Fibroblast of lung (primary cell): ENCODE measurements around the gene FAM20C. TPM values are rescaled to one million over a fixed set of nuclear protein-coding genes. Genes with fewer than 3 reads are reported as not detected.

Experiments used
- DNase-seq, 2 donors: peaks; one replicate each; pipeline versions ENCODE4 v3.0.0 to v3.0.0-alpha.2; 2010; ENCODE audit warnings: low read depth in 2 of 2
- H2AFZ ChIP-seq: 2 replicates; pipeline ENCODE4 v1.5.1; 2012; ENCODE audit warnings: low read length, control low read depth, inconsistent platforms
- H3K27ac ChIP-seq: 2 replicates; pipeline ENCODE4 v1.5.1; 2011; ENCODE audit warnings: low read length, control low read depth; ENCODE audit not compliant: insufficient read depth
- H3K27me3 ChIP-seq: 2 replicates; pipeline ENCODE4 v1.5.1; 2011; ENCODE audit warnings: mild to moderate bottlenecking, low read length; ENCODE audit not compliant: control insufficient read depth, insufficient read depth
- H3K36me3 ChIP-seq: 2 replicates; pipeline ENCODE4 v1.5.1; 2011; ENCODE audit warnings: low read length; ENCODE audit not compliant: control insufficient read depth, insufficient read depth
- H3K4me1 ChIP-seq: 2 replicates; pipeline ENCODE4 v1.5.1; 2011; ENCODE audit warnings: low read length; ENCODE audit not compliant: control insufficient read depth, insufficient read depth; ENCODE audit errors: extremely low read depth
- H3K4me2 ChIP-seq: 2 replicates; pipeline ENCODE4 v1.5.1; 2011; ENCODE audit warnings: low read length, control low read depth; ENCODE audit not compliant: insufficient read depth; ENCODE audit errors: extremely low read depth
- H3K4me3 ChIP-seq, 4 experiments: fragments of 200-600 bp in 1 of 4; sonication (generic) in 1 of 4; replicated peaks in 1 of 4; 2 replicates each; pipeline ENCODE4 v1.5.1; 2011 to 2016; ENCODE audit warnings: low read length in 4 of 4, low read depth in 3 of 4, mild to moderate bottlenecking in 3 of 4, control low read depth in 2 of 4, inconsistent platforms in 1 of 4, mixed read lengths in 1 of 4; ENCODE audit not compliant: insufficient read depth in 1 of 4; ENCODE audit errors: control extremely low read depth in 1 of 4
- H3K79me2 ChIP-seq: 2 replicates; pipeline ENCODE4 v1.5.1; 2012; ENCODE audit warnings: mild to moderate bottlenecking, low read length, inconsistent platforms; ENCODE audit not compliant: control insufficient read depth, insufficient read depth
- H3K9ac ChIP-seq: 2 replicates; pipeline ENCODE4 v1.5.1; 2011; ENCODE audit warnings: mild to moderate bottlenecking, low read length, control low read depth; ENCODE audit not compliant: insufficient read depth
- H3K9me3 ChIP-seq: 2 replicates; pipeline ENCODE4 v1.5.1; 2012; ENCODE audit warnings: low read depth, low read length; ENCODE audit not compliant: control insufficient read depth, insufficient read depth
- H4K20me1 ChIP-seq: 2 replicates; pipeline ENCODE4 v1.5.1; 2011; ENCODE audit warnings: low read length; ENCODE audit not compliant: control insufficient read depth, insufficient read depth; ENCODE audit errors: extremely low read depth
- EZH2 ChIP-seq: IDR thresholded peaks from 2 replicates; pipeline ENCODE4 v1.5.1; 2012; ENCODE audit warnings: low read length, control low read depth, mild to moderate bottlenecking; ENCODE audit errors: missing control alignments
- polyA plus RNA-seq, 2 donors: library from polyadenylated mRNA; depleted of rRNA in 1 of 2; stranded (reverse) in 1 of 2; unstranded in 1 of 2; fragments of >200 nt; gene quantifications; 2 replicates each; pipeline ENCODE4 v1.2.1, GENCODE V29; 2011 to 2012; ENCODE audit warnings: missing spikeins in 1 of 2
- total RNA-seq: library from RNA; depleted of rRNA; stranded (reverse); fragments of >200 nt; gene quantifications from 2 replicates; pipeline ENCODE4 v1.2.1, GENCODE V29; 2014
- TF ChIP-seq, protein P1 (sequence below), 2 donors: IDR thresholded peaks in 1 of 2; conservative IDR thresholded peaks in 1 of 2; 1 replicate in 1 of 2; 2 replicates in 1 of 2; pipeline ENCODE4 v1.5.1; 2011 to 2012; ENCODE audit warnings: low read length in 2 of 2, control low read depth in 1 of 2, inconsistent platforms in 1 of 2, low read depth in 1 of 2, mild to moderate bottlenecking in 1 of 2

Gene FAM20C
- total and polyA plus RNA-seq, 2 donors (not counting 1 experiment from before 2014, with no cell fraction given): 31.8 to 70.7 TPM

DNA sequence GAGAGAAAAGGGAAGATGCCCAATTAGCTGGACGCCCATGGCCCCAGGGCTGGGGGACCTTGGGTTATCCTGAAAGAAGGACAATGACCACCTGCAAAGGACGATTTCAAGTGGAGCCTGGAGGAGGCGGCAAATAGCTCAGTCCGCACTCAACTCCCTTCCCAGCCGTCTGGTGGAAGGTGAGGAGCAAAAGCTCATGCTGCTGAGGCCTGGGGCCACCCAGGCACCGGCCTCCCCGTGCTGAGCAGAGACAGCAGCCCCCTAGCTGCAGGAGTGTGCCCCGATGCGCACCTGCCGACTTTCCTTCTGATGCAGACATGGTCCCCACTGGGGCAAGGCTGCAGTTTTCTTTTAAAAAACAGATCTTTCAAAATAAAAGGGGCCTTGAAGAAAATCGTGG, 7.9 kb downstream of the FAM20C start:
- Histone ChIP-seq H3K27me3 (no peaks in the 10 kb centered on the region), H3K79me2 (peaks cover 54% of the 10 kb centered on the region), H4K20me1 (peaks cover 4% of the 10 kb centered on the region), H3K27ac (no peak overlapping the region), H3K4me1 (peaks cover 7% of the 10 kb centered on the region), H3K9ac (no peak overlapping the region), H3K36me3 (peaks cover 62% of the 10 kb centered on the region), H3K4me2 (no peak overlapping the region), H3K4me3 (no peak overlapping the region), H3K9me3 (no peaks in the 10 kb centered on the region), H2AFZ (no peak overlapping the region)
- TF ChIP-seq, protein P1, sequence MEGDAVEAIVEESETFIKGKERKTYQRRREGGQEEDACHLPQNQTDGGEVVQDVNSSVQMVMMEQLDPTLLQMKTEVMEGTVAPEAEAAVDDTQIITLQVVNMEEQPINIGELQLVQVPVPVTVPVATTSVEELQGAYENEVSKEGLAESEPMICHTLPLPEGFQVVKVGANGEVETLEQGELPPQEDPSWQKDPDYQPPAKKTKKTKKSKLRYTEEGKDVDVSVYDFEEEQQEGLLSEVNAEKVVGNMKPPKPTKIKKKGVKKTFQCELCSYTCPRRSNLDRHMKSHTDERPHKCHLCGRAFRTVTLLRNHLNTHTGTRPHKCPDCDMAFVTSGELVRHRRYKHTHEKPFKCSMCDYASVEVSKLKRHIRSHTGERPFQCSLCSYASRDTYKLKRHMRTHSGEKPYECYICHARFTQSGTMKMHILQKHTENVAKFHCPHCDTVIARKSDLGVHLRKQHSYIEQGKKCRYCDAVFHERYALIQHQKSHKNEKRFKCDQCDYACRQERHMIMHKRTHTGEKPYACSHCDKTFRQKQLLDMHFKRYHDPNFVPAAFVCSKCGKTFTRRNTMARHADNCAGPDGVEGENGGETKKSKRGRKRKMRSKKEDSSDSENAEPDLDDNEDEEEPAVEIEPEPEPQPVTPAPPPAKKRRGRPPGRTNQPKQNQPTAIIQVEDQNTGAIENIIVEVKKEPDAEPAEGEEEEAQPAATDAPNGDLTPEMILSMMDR (conservative IDR thresholded peaks at IDR 0.05 in 1 of 2, IDR thresholded peaks at IDR 0.05 in 1 of 2; ENCODE audit: low read depth in 1 of 2, low read length in 2 of 2): no peak
- no peak for TF ChIP-seq EZH2
- no peak for DNase-seq

DNA sequence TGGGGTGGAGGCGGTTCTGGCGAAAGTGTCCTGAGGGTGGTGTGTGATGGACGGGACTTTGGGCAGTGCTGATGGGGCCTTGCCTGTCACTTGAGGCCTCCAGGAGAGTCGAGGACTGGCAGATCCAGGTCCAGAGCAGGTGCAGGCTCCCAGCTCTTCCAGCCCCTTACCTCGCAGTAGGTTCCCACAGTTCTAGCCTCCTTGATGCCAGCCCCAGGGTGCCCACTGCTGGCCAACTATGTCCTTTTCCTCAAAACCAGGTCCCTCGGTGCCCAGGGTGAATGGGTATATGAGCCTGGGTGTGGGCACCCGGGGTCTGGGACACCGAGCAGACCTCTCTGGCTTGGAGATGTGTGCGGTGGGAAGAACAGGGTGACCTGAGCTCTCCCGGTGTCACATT, 8.3 kb downstream of the FAM20C start:
- Histone ChIP-seq H3K9me3 (no peaks in the 10 kb centered on the region), H3K79me2 (peaks cover 50% of the 10 kb centered on the region), H2AFZ (no peak overlapping the region), H3K27ac (no peak overlapping the region), H3K4me2 (no peak overlapping the region), H4K20me1 (peaks cover 2% of the 10 kb centered on the region), H3K27me3 (no peaks in the 10 kb centered on the region), H3K9ac (no peak overlapping the region), H3K4me3 (no peak overlapping the region), H3K4me1 (peaks cover 4% of the 10 kb centered on the region), H3K36me3 (peaks cover 60% of the 10 kb centered on the region)
- TF ChIP-seq, protein P1 (conservative IDR thresholded peaks at IDR 0.05 in 1 of 2, IDR thresholded peaks at IDR 0.05 in 1 of 2; ENCODE audit: low read depth in 1 of 2, low read length in 2 of 2): no peak
- no peak for TF ChIP-seq EZH2
- DNase-seq: no peak

DNA sequence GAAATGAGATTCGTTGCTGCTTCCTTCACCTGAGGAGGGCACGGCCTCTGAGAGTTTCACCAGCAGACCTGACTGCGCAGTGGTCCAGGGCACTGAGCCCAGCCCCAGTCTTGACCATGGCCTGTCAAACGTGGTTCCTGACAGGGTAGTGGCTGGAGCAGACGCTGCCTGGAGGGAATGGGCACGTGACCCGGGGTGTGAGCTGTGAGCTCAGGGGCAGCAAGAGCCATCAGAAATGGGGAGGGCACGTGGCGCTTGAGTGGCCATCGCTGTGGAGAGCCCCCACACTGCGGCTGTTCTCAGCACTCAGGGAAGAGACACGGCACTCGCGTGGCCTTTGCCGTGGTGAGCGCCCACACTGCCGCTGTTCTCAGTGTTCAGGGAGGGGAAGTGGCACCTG, 12.0 kb downstream of the FAM20C start:
- H3K27ac ChIP-seq: no peak overlapping the region

More for the DNA sequence above, 12.0 kb downstream of the FAM20C start:
- no peaks in the 10 kb centered on the region for H3K4me1 ChIP-seq
- peaks cover 19% of the 10 kb centered on the region for H3K79me2 ChIP-seq
- no peak overlapping the region for H3K9ac ChIP-seq
- DNase-seq: peak in 1 of 2 donors; percentile 6
- peaks cover 49% of the 10 kb centered on the region for H3K36me3 ChIP-seq
- H3K4me3 ChIP-seq: no peak overlapping the region
- no peaks in the 10 kb centered on the region for H3K9me3 ChIP-seq
- H3K4me2 ChIP-seq: no peak overlapping the region
- H4K20me1 ChIP-seq: peaks cover 2% of the 10 kb centered on the region
- TF ChIP-seq EZH2: no peak
- TF ChIP-seq, protein P1 (conservative IDR thresholded peaks at IDR 0.05 in 1 of 2, IDR thresholded peaks at IDR 0.05 in 1 of 2; ENCODE audit: low read depth in 1 of 2, low read length in 2 of 2): no peak
- H3K27me3 ChIP-seq: no peaks in the 10 kb centered on the region
- no peak overlapping the region for H2AFZ ChIP-seq
